Measurements from ENCODE around the gene GDPD5. TPM values are rescaled to one million over a fixed set of nuclear protein-coding genes. Genes with fewer than 3 reads are reported as not detected.

GDPD5 gene
- total and polyA plus RNA-seq, 2 donors (not counting 3 experiments of a cell fraction or from before 2014, with no cell fraction given) = 60.2 to 79.2 TPM

DNA sequence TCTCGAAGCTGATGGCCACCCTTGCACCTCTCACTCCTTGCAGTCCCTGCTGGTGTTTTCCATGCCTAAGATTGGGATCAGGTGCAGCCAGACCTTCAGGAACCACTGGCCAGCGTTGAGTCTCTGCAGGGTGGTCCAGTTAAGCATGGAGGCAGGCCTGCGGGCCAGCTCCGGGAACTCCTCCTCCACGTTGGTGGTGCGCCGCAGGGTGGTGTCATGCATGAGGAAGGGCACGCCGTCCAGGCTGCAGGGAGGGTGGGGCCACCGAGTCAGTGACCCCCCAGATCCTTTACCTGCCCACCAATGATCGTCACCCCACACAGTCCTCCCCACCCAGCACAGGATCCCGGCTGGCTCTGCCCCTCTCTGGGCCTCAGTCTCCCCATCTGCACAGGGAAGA is 82.7 kb downstream of the GDPD5 start:
- no peak for DNase-seq (ENCODE audit: low read depth, low spot score)
- H3K4me3 ChIP-seq (replicated peaks in 1 of 3; ENCODE audit: insufficient read depth in 1 of 3, low read depth in 1 of 3, low read length in 3 of 3) = no peak overlapping the region
- no peak overlapping the region for H3K9ac ChIP-seq (replicated peaks; ENCODE audit: extremely low read depth, insufficient read depth, low read length)
- ChIA-PET POLR2A (no interaction called here), CTCF (interaction anchor here (1.0 to 4.9 kb wide), 6 partner anchors 9 to 88 kb away, joined by 3 to 115 read pairs (median 9); partner anchors contain the start of gene GDPD5)
- H4K20me1 ChIP-seq (replicated peaks; ENCODE audit: control insufficient read depth, extremely low read depth, insufficient read depth, low read length) = no peaks in the 10 kb centered on the region
- H3K4me2 ChIP-seq (ENCODE audit: insufficient read depth, low read length) = no peak overlapping the region
- peaks cover 0 to 33% of the 10 kb centered on the region in 2 experiments for H3K36me3 ChIP-seq (ENCODE audit: control insufficient read depth in 2 of 2, extremely low read depth in 1 of 2, insufficient read depth in 2 of 2, low read length in 2 of 2)
- H3K27ac ChIP-seq (ENCODE audit: insufficient read depth, low read depth, low read length) = no peak overlapping the region
- FAIRE-seq = no peak
- H3K9me1 ChIP-seq (replicated peaks; ENCODE audit: control insufficient read depth, extremely low read depth, insufficient read depth, low read length) = no peaks in the 10 kb centered on the region
- no peaks in the 10 kb centered on the region for H3K9me3 ChIP-seq (replicated peaks; ENCODE audit: control insufficient read depth, insufficient read depth, low read length)
- intact Hi-C loops (cut with micrococcal nuclease) (no loop called here), dilution Hi-C loops (cut with MboI; ENCODE audit: extremely low pct_ligation_motif_present, low sequenced_read_pairs) (loop anchor here (10.0 kb wide), 1 partner anchor 92 kb away; no protein-coding TSS in a partner anchor)
- H3K27me3 ChIP-seq (ENCODE audit: control insufficient read depth in 2 of 2, insufficient read depth in 2 of 2, low read length in 2 of 2) = no peaks in the 10 kb centered on the region
- H2AFZ ChIP-seq (ENCODE audit: low read depth, low read length) = no peak overlapping the region
- TF ChIP-seq EZH2 (IDR thresholded peaks at IDR 0.05; ENCODE audit: borderline replicate concordance, low read depth, low read length, severe bottlenecking) = no peak
- TF ChIP-seq, protein P1, sequence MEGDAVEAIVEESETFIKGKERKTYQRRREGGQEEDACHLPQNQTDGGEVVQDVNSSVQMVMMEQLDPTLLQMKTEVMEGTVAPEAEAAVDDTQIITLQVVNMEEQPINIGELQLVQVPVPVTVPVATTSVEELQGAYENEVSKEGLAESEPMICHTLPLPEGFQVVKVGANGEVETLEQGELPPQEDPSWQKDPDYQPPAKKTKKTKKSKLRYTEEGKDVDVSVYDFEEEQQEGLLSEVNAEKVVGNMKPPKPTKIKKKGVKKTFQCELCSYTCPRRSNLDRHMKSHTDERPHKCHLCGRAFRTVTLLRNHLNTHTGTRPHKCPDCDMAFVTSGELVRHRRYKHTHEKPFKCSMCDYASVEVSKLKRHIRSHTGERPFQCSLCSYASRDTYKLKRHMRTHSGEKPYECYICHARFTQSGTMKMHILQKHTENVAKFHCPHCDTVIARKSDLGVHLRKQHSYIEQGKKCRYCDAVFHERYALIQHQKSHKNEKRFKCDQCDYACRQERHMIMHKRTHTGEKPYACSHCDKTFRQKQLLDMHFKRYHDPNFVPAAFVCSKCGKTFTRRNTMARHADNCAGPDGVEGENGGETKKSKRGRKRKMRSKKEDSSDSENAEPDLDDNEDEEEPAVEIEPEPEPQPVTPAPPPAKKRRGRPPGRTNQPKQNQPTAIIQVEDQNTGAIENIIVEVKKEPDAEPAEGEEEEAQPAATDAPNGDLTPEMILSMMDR (IDR thresholded peaks at IDR 0.05; ENCODE audit: extremely low read depth in 1 of 2, insufficient read depth in 1 of 2, low read depth in 1 of 2, low read length in 2 of 2) = no peak
- no peak for TF ChIP-seq POLR2AphosphoS5 (IDR thresholded peaks at IDR 0.05; ENCODE audit: insufficient read depth, low read depth, low read length)
- TF ChIP-seq, protein P2, sequence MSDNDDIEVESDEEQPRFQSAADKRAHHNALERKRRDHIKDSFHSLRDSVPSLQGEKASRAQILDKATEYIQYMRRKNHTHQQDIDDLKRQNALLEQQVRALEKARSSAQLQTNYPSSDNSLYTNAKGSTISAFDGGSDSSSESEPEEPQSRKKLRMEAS (IDR thresholded peaks at IDR 0.05; ENCODE audit: insufficient read depth, insufficient read length) = no peak
- TF ChIP-seq JUN (IDR thresholded peaks at IDR 0.05; ENCODE audit: borderline replicate concordance, insufficient read depth, insufficient read length, low read depth) = no peak
- no peak for TF ChIP-seq GATA2 (IDR thresholded peaks at IDR 0.05; ENCODE audit: insufficient read depth, insufficient read length, low read depth, low read length)
- no peak for TF ChIP-seq FOS (IDR thresholded peaks at IDR 0.05; ENCODE audit: borderline replicate concordance, insufficient read depth, low read length)
- TF ChIP-seq POLR2A (IDR thresholded peaks at IDR 0.05; ENCODE audit: low read depth, low read length) = no peak
- no peak for TF ChIP-seq MYC (IDR thresholded peaks at IDR 0.05; ENCODE audit: low read depth, low read length)
- no TSS peak for BruUV-seq (replicated peaks)
- H3K4me1 ChIP-seq (ENCODE audit: control insufficient read depth, extremely low read depth, insufficient read depth, low read length) = no peaks in the 10 kb centered on the region
- no peaks in the 10 kb centered on the region for H3K79me2 ChIP-seq (ENCODE audit: control insufficient read depth, insufficient read depth, low read length)

Measured in endothelial cell of umbilical vein (primary cell).